Measurements from ENCODE around the gene LRRC1.
"Not testable (repeated sequence)": the region's sequence is repeated elsewhere in the genome, so short reads cannot be mapped to it uniquely, and the experiment has no call there.

The LRRC1 gene

GRCh38 chr6:53761036-53761435, 33.8 kb upstream of the LRRC1 start:
- Histone ChIP-seq H3K9me3 (ENCODE audit: low read depth, low read length) (no peaks in the 10 kb centered on the region), H3K27ac (no peak overlapping the region), H3K4me3 (no peak overlapping the region), H3K9ac (ENCODE audit: insufficient read length) (no peak overlapping the region), H3K36me3 (ENCODE audit: insufficient read depth, low read length) (no peaks in the 10 kb centered on the region)
- no peak for DNase-seq (ENCODE audit: low read depth, low spot score)
- no peak for TF ChIP-seq POLR2AphosphoS5 (IDR thresholded peaks at IDR 0.05; ENCODE audit: borderline replicate concordance, low read depth, low read length)
- no peak for TF ChIP-seq FOXP2 (optimal IDR thresholded peaks at IDR 0.05; ENCODE audit: control extremely low read depth, extremely low read length, insufficient read depth)
- TF ChIP-seq EZH2 (IDR thresholded peaks at IDR 0.05) = no peak

GRCh38 chr6:53765270-53765669, 29.5 kb upstream of the LRRC1 start:
- TF ChIP-seq EZH2 (IDR thresholded peaks at IDR 0.05) (no peak), POLR2AphosphoS5 (IDR thresholded peaks at IDR 0.05; ENCODE audit: borderline replicate concordance, low read depth, low read length) (no peak), FOXP2 (optimal IDR thresholded peaks at IDR 0.05; ENCODE audit: control extremely low read depth, extremely low read length, insufficient read depth) (no peak)
- H3K4me3 ChIP-seq = no peak overlapping the region
- H3K9ac ChIP-seq (ENCODE audit: insufficient read length) = no peak overlapping the region
- H3K36me3 ChIP-seq (ENCODE audit: insufficient read depth, low read length) = no peaks in the 10 kb centered on the region
- no peak for DNase-seq (ENCODE audit: low read depth, low spot score)
- H3K9me3 ChIP-seq (ENCODE audit: low read depth, low read length) = no peaks in the 10 kb centered on the region
- no peak overlapping the region for H3K27ac ChIP-seq

GRCh38 chr6:53766930-53767329, 27.9 kb upstream of the LRRC1 start:
- DNase-seq (ENCODE audit: low read depth, low spot score) = no peak
- Histone ChIP-seq H3K9me3 (ENCODE audit: low read depth, low read length) (no peaks in the 10 kb centered on the region), H3K9ac (ENCODE audit: insufficient read length) (no peak overlapping the region), H3K36me3 (ENCODE audit: insufficient read depth, low read length) (no peaks in the 10 kb centered on the region), H3K4me3 (no peak overlapping the region), H3K27ac (no peak overlapping the region)
- TF ChIP-seq EZH2 (IDR thresholded peaks at IDR 0.05) (no peak), POLR2AphosphoS5 (IDR thresholded peaks at IDR 0.05; ENCODE audit: borderline replicate concordance, low read depth, low read length) (no peak)

- Histone ChIP-seq H3K27ac (no peak overlapping the region), H3K9me3 (ENCODE audit: low read depth, low read length) (no peaks in the 10 kb centered on the region), H3K4me3 (no peak overlapping the region), H3K9ac (ENCODE audit: insufficient read length) (no peak overlapping the region), H3K36me3 (ENCODE audit: insufficient read depth, low read length) (no peaks in the 10 kb centered on the region)
- DNase-seq (ENCODE audit: low read depth, low spot score) = no peak
- TF ChIP-seq FOXP2 (optimal IDR thresholded peaks at IDR 0.05; ENCODE audit: control extremely low read depth, extremely low read length, insufficient read depth) (no peak), POLR2AphosphoS5 (IDR thresholded peaks at IDR 0.05; ENCODE audit: borderline replicate concordance, low read depth, low read length) (no peak), EZH2 (IDR thresholded peaks at IDR 0.05) (no peak)
These were observed 26.9 kb upstream of the LRRC1 start for GRCh38 chr6:53767941-53768340.

GRCh38 chr6:53768636-53769035, 26.2 kb upstream of the LRRC1 start:
- no peak for DNase-seq (ENCODE audit: low read depth, low spot score)

GRCh38 chr6:53770780-53771249, 24.0 kb upstream of the LRRC1 start:
- no peak overlapping the region for H3K27ac ChIP-seq
- H3K4me3 ChIP-seq = no peak overlapping the region
- no peak for DNase-seq (ENCODE audit: low read depth, low spot score)
- TF ChIP-seq FOXP2 (optimal IDR thresholded peaks at IDR 0.05; ENCODE audit: control extremely low read depth, extremely low read length, insufficient read depth) (no peak), POLR2AphosphoS5 (IDR thresholded peaks at IDR 0.05; ENCODE audit: borderline replicate concordance, low read depth, low read length) (no peak), EZH2 (IDR thresholded peaks at IDR 0.05) (no peak)
- no peak overlapping the region for H3K9ac ChIP-seq (ENCODE audit: insufficient read length)
- H3K9me3 ChIP-seq (ENCODE audit: low read depth, low read length) = no peaks in the 10 kb centered on the region
- H3K36me3 ChIP-seq (ENCODE audit: insufficient read depth, low read length) = no peaks in the 10 kb centered on the region

More at GRCh38 chr6:53768636-53769035, 26.2 kb upstream of the LRRC1 start:
- TF ChIP-seq EZH2 (IDR thresholded peaks at IDR 0.05) (no peak), FOXP2 (optimal IDR thresholded peaks at IDR 0.05; ENCODE audit: control extremely low read depth, extremely low read length, insufficient read depth) (no peak), POLR2AphosphoS5 (IDR thresholded peaks at IDR 0.05; ENCODE audit: borderline replicate concordance, low read depth, low read length) (no peak)
- Histone ChIP-seq H3K9me3 (ENCODE audit: low read depth, low read length) (no peaks in the 10 kb centered on the region), H3K9ac (ENCODE audit: insufficient read length) (no peak overlapping the region), H3K4me3 (no peak overlapping the region), H3K36me3 (ENCODE audit: insufficient read depth, low read length) (no peaks in the 10 kb centered on the region), H3K27ac (no peak overlapping the region)

GRCh38 chr6:53771785-53772624, 22.8 kb upstream of the LRRC1 start:
- H3K36me3 ChIP-seq (ENCODE audit: insufficient read depth, low read length) = no peaks in the 10 kb centered on the region
- no peak overlapping the region for H3K9ac ChIP-seq (ENCODE audit: insufficient read length)
- H3K27ac ChIP-seq = no peak overlapping the region
- no peak overlapping the region for H3K4me3 ChIP-seq
- TF ChIP-seq EZH2 (IDR thresholded peaks at IDR 0.05) (no peak), FOXP2 (optimal IDR thresholded peaks at IDR 0.05; ENCODE audit: control extremely low read depth, extremely low read length, insufficient read depth) (no peak), POLR2AphosphoS5 (IDR thresholded peaks at IDR 0.05; ENCODE audit: borderline replicate concordance, low read depth, low read length) (no peak)
- no peaks in the 10 kb centered on the region for H3K9me3 ChIP-seq (ENCODE audit: low read depth, low read length)
- no peak for DNase-seq (ENCODE audit: low read depth, low spot score)

- TF ChIP-seq EZH2 (IDR thresholded peaks at IDR 0.05) = no peak
- TF ChIP-seq POLR2AphosphoS5 (IDR thresholded peaks at IDR 0.05; ENCODE audit: borderline replicate concordance, low read depth, low read length) = no peak
- no peak for TF ChIP-seq FOXP2 (optimal IDR thresholded peaks at IDR 0.05; ENCODE audit: control extremely low read depth, extremely low read length, insufficient read depth)
- Histone ChIP-seq H3K36me3 (ENCODE audit: insufficient read depth, low read length) (no peaks in the 10 kb centered on the region), H3K9ac (ENCODE audit: insufficient read length) (no peak overlapping the region), H3K27ac (no peak overlapping the region), H3K9me3 (ENCODE audit: low read depth, low read length) (no peaks in the 10 kb centered on the region), H3K4me3 (no peak overlapping the region)
- no peak for DNase-seq (ENCODE audit: low read depth, low spot score)
These were observed 21.6 kb upstream of the LRRC1 start for GRCh38 chr6:53773044-53773696.

GRCh38 chr6:53776152-53776551, 18.7 kb upstream of the LRRC1 start:
- H3K27ac ChIP-seq; H3K9me3 ChIP-seq (ENCODE audit: low read depth, low read length); H3K36me3 ChIP-seq (ENCODE audit: insufficient read depth, low read length); H3K4me3 ChIP-seq; DNase-seq (ENCODE audit: low read depth, low spot score); H3K9ac ChIP-seq (ENCODE audit: insufficient read length): not testable (repeated sequence)

- H3K4me3 ChIP-seq; DNase-seq (ENCODE audit: low read depth, low spot score); H3K9me3 ChIP-seq (ENCODE audit: low read depth, low read length); H3K9ac ChIP-seq (ENCODE audit: insufficient read length); H3K27ac ChIP-seq; H3K36me3 ChIP-seq (ENCODE audit: insufficient read depth, low read length): not testable (repeated sequence)
These were observed 9.8 kb upstream of the LRRC1 start for GRCh38 chr6:53784991-53785390.

Data from SK-N-MC (cell line).